Astrocyte (in vitro differentiated cells and primary cell): ENCODE results near the gene CCR8. TPM values are rescaled to one million over a fixed set of nuclear protein-coding genes. Genes with fewer than 3 reads are reported as not detected.

Experiments used
- DNase-seq: peaks from one replicate; pipeline ENCODE4 v3.0.0-alpha.2; 2010; ENCODE audit warnings: low read depth
- FAIRE-seq: peaks from 2 replicates; lab custom pipeline; 2011; peaks lifted over from hg19 to GRCh38; lab: Jason Lieb, UNC
- H2AFZ ChIP-seq: 2 replicates; pipeline ENCODE4 v1.6.0; 2012; ENCODE audit warnings: low read depth, low read length, inconsistent platforms
- H3K27ac ChIP-seq: 2 replicates; pipeline ENCODE4 v1.5.1; 2011; ENCODE audit warnings: low read depth, low read length, inconsistent platforms
- H3K27me3 ChIP-seq: 2 replicates; pipeline ENCODE4 v1.6.0; 2011; ENCODE audit warnings: low read length, inconsistent platforms; ENCODE audit not compliant: insufficient read depth
- H3K36me3 ChIP-seq: 2 replicates; pipeline ENCODE4 v1.5.1; 2011; ENCODE audit warnings: low read length, inconsistent platforms; ENCODE audit not compliant: insufficient read depth
- H3K4me1 ChIP-seq: 2 replicates; pipeline ENCODE4 v1.5.1; 2011; ENCODE audit warnings: low read length, inconsistent platforms; ENCODE audit not compliant: insufficient read depth
- H3K4me2 ChIP-seq: 2 replicates; pipeline ENCODE4 v1.6.0; 2012; ENCODE audit warnings: low read length, inconsistent platforms
- H3K4me3 ChIP-seq: 2 replicates; pipeline ENCODE4 v1.5.1; 2011; ENCODE audit warnings: low read depth, mild to moderate bottlenecking, low read length, inconsistent platforms; ENCODE audit not compliant: insufficient read depth
- H3K79me2 ChIP-seq: 2 replicates; pipeline ENCODE4 v1.6.0; 2012; ENCODE audit warnings: mild to moderate bottlenecking, low read length, inconsistent platforms; ENCODE audit not compliant: insufficient read depth
- H3K9ac ChIP-seq: 2 replicates; pipeline ENCODE4 v1.6.0; 2012; ENCODE audit warnings: mild to moderate bottlenecking, low read length, inconsistent platforms
- H3K9me3 ChIP-seq: 2 replicates; pipeline ENCODE4 v1.5.1; 2012; ENCODE audit warnings: low read depth, mild to moderate bottlenecking, low read length, inconsistent platforms; ENCODE audit not compliant: insufficient read depth
- H4K20me1 ChIP-seq: 2 replicates; pipeline ENCODE4 v1.6.0; 2012; ENCODE audit warnings: low read length, inconsistent platforms; ENCODE audit not compliant: insufficient read depth
- H3K27ac Mint-ChIP-seq: one replicate; pipeline ENCODE4 v1.8.0; 2021; ENCODE audit warnings: mild to moderate bottlenecking, mixed read lengths; ENCODE audit not compliant: unreplicated experiment
- H3K27me3 Mint-ChIP-seq: one replicate; pipeline ENCODE4 v1.8.0; 2021; ENCODE audit warnings: low read depth, mixed read lengths; ENCODE audit not compliant: unreplicated experiment
- H3K36me3 Mint-ChIP-seq: one replicate; pipeline ENCODE4 v1.8.0; 2021; ENCODE audit warnings: low read depth, mixed read lengths; ENCODE audit not compliant: unreplicated experiment
- H3K4me1 Mint-ChIP-seq: one replicate; pipeline ENCODE4 v1.8.0; 2021; ENCODE audit warnings: low read depth, mixed read lengths; ENCODE audit not compliant: unreplicated experiment
- H3K4me3 Mint-ChIP-seq: one replicate; pipeline ENCODE4 v1.8.0; 2021; ENCODE audit warnings: mild to moderate bottlenecking, moderate library complexity, mixed read lengths; ENCODE audit not compliant: unreplicated experiment
- H3K9me3 Mint-ChIP-seq: one replicate; pipeline ENCODE4 v1.8.0; 2021; ENCODE audit warnings: mild to moderate bottlenecking, mixed read lengths; ENCODE audit not compliant: unreplicated experiment
- CTCF ChIP-seq: IDR thresholded peaks from 2 replicates; pipeline ENCODE4 v1.5.1; 2011; ENCODE audit warnings: low read depth, mild to moderate bottlenecking, inconsistent platforms, low read length, moderate library complexity; ENCODE audit not compliant: insufficient read depth
- EZH2 ChIP-seq: IDR thresholded peaks from 2 replicates; pipeline ENCODE4 v1.6.1; 2012; ENCODE audit warnings: mild to moderate bottlenecking, low read length, inconsistent platforms; ENCODE audit not compliant: insufficient read depth
- total RNA-seq: library from RNA; stranded (reverse); gene quantifications from 2 replicates; pipeline ENCODE4 v1.2.1, GENCODE V29; 2021

The CCR8 gene
- total RNA-seq, 1 donor from 2014 or later = not detected

DNA sequence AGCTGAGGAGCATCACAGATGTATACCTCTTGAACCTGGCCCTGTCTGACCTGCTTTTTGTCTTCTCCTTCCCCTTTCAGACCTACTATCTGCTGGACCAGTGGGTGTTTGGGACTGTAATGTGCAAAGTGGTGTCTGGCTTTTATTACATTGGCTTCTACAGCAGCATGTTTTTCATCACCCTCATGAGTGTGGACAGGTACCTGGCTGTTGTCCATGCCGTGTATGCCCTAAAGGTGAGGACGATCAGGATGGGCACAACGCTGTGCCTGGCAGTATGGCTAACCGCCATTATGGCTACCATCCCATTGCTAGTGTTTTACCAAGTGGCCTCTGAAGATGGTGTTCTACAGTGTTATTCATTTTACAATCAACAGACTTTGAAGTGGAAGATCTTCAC lies 3.0 kb downstream of the CCR8 start:
- no peaks in the 10 kb centered on the region for H4K20me1 ChIP-seq
- H3K27ac ChIP-seq = no peak overlapping the region
- H3K9me3 ChIP-seq = no peaks in the 10 kb centered on the region
- H3K4me2 ChIP-seq = no peak overlapping the region
- Mint-ChIP-seq H3K27ac (no peak overlapping the region), H3K36me3 (no peaks in the 10 kb centered on the region), H3K27me3 (no peaks in the 10 kb centered on the region), H3K4me3 (no peak overlapping the region), H3K9me3 (no peaks in the 10 kb centered on the region), H3K4me1 (no peaks in the 10 kb centered on the region)
- H3K79me2 ChIP-seq = no peaks in the 10 kb centered on the region
- TF ChIP-seq CTCF = no peak
- no peak for TF ChIP-seq EZH2
- no peaks in the 10 kb centered on the region for H3K27me3 ChIP-seq
- no peak overlapping the region for H3K4me3 ChIP-seq
- no peak overlapping the region for H3K9ac ChIP-seq
- no peaks in the 10 kb centered on the region for H3K4me1 ChIP-seq
- FAIRE-seq (no peak), DNase-seq (no peak)
- no peaks in the 10 kb centered on the region for H3K36me3 ChIP-seq
- H2AFZ ChIP-seq = no peak overlapping the region

- no peaks in the 10 kb centered on the region for H3K9me3 ChIP-seq
- no peaks in the 10 kb centered on the region for H4K20me1 ChIP-seq
- H3K4me2 ChIP-seq = no peak overlapping the region
- Mint-ChIP-seq H3K27me3 (no peaks in the 10 kb centered on the region), H3K4me1 (no peaks in the 10 kb centered on the region), H3K4me3 (no peak overlapping the region), H3K36me3 (no peaks in the 10 kb centered on the region), H3K27ac (no peak overlapping the region), H3K9me3 (no peaks in the 10 kb centered on the region)
- no peak overlapping the region for H2AFZ ChIP-seq
- no peak overlapping the region for H3K27ac ChIP-seq
- no peaks in the 10 kb centered on the region for H3K36me3 ChIP-seq
- FAIRE-seq (no peak), DNase-seq (no peak)
- no peak overlapping the region for H3K4me3 ChIP-seq
- TF ChIP-seq CTCF = no peak
- no peak for TF ChIP-seq EZH2
- H3K27me3 ChIP-seq = no peaks in the 10 kb centered on the region
- H3K4me1 ChIP-seq = no peaks in the 10 kb centered on the region
- H3K9ac ChIP-seq = no peak overlapping the region
- H3K79me2 ChIP-seq = no peaks in the 10 kb centered on the region
Observed at GRCh38 chr3:39333607-39334006, 4.1 kb downstream of the CCR8 start.

DNA sequence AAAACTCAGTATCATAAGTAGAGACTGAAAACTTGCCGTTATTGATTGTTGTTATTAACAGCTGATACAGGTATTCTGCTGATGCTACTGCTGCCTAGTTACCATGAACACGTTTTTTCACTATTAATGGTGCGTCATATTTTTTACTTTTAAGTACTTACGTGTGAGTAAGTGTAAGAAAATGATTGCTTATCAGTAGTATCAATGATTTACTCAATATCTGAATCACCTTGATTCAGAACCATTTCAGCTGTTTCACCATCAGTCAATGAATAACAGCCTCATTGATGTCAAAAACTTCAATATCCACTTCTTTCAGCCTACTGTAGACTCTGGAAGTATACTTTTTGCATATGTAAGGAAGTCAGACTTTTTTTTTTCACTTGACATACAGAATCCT lies 4.7 kb downstream of the CCR8 start:
- Mint-ChIP-seq H3K36me3 (no peaks in the 10 kb centered on the region), H3K27ac (no peak overlapping the region), H3K4me1 (no peaks in the 10 kb centered on the region), H3K27me3 (no peaks in the 10 kb centered on the region), H3K4me3 (no peak overlapping the region), H3K9me3 (no peaks in the 10 kb centered on the region)
- FAIRE-seq = no peak
- no peak overlapping the region for H3K9ac ChIP-seq
- no peaks in the 10 kb centered on the region for H4K20me1 ChIP-seq
- H3K4me1 ChIP-seq = no peaks in the 10 kb centered on the region
- DNase-seq = no peak
- H3K27ac ChIP-seq = no peak overlapping the region
- no peaks in the 10 kb centered on the region for H3K9me3 ChIP-seq
- no peak overlapping the region for H3K4me2 ChIP-seq
- H3K27me3 ChIP-seq = no peaks in the 10 kb centered on the region
- no peak for TF ChIP-seq CTCF
- no peak for TF ChIP-seq EZH2
- no peak overlapping the region for H3K4me3 ChIP-seq
- H3K79me2 ChIP-seq = no peaks in the 10 kb centered on the region
- no peaks in the 10 kb centered on the region for H3K36me3 ChIP-seq
- no peak overlapping the region for H2AFZ ChIP-seq
